ENCODE data around the gene ORM2.

Gene ORM2

DNA sequence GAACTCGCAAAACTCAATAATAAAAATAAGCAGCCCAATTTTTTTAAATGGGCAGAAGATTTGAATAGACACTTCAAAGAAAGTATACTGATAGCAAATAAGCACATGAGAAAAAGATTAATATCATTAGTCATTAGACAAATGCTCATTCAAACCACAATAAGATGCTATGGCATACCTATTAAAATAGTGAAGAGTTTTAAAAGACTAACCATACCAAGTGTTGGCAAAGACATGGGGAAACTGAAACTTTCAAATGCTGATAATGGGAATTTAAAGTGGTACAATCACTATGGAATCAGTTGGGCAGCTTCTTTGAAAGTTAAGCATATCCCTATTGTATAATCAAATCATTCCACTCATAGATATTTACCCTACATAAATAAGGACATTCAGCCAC, 33.3 kb upstream of the ORM2 start:
- FAIRE-seq: no peak

DNA sequence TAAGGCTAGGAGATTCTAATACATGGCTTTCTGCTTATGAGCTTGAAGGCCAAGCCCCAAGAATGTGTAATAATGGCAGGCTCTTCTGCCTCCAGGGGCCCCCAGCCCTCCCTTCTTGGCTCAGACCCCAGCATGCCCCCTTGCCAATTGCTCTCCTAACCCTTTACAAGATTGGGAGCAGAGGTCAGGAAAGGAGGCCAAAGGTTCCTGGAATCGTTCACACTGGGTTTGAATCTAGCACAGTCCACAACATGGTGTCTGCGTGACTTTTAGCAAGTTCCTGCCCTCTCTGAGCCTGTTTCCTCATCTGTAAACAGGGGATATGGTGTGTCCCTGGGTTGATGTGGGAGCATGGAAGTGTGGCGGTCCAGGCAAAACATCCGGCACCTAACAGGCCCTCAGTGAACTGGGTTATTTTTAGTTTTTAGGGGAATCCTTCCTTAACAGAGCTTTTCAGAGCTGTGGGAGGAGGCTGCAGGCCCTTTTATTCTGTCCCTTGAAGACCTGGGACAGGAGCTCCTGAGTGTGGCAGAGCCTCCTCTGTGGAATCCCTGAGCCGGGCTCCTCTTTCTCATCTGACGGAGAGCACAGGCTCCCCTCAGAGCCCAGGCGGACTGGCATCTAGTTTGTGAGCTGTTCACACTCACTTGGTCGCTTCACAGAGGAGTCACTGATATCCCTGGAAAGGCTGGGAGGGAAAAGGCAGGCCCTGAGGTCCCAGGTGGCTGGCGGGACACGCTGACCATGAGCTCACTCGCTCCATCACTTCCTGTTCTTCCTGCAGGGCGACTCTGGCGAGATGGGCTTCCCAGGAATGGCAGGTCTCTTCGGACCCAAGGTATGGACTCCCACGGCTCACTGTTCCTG, 30.1 kb upstream of the ORM2 start:
- no peak for FAIRE-seq

DNA sequence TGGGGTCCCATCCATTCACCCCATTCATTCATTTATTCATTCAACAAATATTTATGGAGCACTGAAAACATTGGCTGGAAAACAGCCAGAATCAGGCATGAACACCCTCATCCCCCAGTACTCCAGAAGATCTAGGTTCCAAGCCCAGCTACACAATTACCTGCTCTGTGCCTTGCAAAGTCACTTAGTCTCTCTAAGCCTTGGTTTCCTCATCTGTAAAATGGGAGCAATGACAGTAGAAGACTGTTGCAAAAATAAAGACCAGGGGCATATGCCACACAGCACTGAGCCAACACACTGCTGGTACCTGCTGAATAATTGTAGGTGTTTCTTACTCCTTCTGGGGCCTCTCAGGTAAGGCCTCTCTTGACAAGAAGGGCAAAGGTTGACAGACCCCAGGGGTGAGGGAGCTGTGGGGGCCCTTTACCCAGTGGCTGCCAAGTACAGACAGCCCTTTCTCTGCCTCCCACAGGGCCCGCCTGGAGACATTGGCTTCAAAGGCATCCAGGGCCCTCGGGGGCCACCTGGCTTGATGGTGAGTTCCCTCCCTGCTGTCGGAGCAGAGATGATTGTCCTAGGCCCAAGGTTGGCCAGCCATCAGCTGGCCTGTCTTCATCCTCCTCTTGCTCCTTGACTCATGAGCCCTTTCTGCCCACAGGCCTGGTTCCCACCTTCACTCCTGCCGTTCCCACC, 29.4 kb upstream of the ORM2 start:
- no peak for FAIRE-seq

DNA sequence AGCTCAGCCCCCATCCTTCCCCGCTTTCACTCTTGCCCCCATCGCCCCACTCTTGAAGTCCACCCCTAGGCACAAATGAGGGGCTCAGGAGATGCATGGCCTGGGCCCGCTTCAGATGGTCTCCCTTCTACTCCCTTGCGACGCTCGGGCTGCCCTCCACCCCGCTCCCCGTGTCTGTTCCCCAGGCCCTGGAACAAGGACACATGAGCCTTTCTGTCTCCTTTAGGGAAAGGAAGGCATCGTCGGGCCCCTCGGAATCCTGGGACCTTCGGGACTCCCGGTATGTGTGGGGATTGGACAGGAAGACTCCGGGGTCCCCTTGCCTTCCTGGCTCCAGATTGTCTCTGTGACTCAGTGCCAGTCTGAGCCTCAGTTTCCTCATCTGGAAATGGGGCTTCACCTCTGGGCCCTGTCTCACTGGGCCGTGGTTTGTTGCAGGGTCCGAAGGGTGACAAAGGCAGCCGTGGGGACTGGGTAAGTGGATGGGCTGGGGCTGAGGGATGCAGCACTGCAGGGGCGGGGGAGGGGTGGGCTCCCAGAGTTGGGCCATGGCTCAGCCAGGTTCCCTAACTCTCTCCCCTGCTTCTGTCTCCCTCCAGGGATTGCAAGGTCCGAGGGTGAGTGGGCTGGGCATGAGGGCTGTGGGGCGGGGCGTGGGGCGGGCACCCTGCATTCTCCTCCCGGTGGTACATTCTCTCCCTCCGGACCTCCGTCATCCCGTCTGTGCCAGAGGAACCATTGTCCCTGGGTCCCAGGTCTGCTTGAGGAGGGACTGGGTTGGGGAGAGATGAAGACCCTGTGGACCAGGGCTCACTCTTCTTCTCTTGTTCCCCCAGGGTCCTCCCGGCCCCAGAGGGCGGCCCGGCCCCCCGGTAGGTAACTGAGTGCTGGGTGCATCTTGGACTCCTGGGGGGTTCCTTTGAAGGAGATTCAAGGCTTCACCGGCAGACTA, 28.5 kb upstream of the ORM2 start:
- FAIRE-seq: no peak

DNA sequence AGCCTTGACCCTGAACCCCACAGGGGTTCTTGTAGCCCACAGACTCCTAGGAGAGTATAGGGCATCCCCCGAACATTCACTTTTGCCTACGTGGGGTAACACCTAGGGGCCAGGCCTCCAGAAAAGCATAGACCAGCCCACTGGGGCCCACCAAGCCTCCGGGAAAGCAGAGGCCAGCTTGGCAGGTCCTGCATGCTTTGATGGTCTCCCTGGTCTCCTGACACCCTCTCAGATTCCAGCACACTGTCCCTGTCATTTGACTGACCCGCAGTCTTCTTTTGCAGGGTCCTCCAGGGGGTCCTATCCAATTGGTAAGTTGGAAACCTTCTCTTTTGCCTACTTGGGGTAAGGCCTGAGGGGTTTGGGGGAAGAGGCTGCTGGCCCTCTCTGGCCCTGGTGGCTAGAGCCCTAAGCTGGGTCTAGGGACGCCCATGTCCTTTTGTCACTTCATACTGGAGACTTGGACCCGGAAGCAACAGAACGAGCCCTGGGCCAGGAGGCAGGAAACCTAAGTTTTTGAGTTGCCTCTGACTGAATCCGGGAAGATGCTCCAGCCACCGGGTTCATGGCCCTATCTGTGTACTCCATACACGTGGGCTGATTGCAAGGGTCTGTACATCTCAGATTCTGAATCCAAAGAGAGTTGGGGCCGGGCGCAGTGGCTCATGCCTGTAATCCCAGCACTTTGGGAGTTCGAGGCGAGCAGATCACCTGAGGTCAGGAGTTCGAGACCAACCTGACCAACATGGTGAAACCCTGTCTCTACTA, 27.7 kb upstream of the ORM2 start:
- no peak for FAIRE-seq

DNA sequence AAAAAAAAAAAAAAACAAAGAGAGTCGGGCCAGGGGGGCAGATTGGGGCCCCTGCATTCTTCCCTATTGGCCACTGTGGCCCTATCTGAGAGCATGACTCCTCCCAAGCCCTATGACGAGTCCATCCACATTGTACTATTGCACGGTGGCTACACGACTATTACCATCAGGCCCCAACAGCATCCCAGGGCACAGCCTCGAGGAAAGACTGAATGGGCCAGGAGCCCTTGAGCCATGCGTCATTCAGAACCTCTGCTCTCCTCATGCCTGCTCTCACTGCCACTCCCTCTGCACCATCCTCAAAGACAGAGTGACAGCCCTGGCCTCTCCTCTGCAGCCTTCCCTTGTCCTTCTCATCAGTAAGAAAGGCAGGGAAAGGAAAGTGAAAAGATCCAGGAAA, 26.9 kb upstream of the ORM2 start:
- FAIRE-seq: no peak

DNA sequence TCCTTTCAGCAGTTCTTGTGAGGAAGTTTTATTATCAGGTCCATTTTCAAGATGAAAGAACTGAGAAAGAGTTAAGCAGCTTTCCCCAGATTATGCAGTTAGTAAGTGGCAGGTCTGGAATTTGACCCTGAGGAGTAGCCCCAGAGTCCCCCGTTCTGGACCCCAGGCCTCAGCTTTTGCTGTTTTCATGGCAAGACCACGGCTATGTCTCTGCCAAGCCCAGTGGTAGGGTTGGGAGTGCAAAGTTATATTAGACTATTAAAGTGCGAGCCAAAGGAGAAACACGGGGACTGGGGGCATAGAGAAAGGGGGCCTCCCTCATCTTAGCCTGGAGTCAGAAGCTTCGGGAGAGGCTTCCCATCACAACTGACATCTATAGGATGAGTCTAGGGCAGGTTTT, 26.1 kb upstream of the ORM2 start:
- FAIRE-seq: no peak

DNA sequence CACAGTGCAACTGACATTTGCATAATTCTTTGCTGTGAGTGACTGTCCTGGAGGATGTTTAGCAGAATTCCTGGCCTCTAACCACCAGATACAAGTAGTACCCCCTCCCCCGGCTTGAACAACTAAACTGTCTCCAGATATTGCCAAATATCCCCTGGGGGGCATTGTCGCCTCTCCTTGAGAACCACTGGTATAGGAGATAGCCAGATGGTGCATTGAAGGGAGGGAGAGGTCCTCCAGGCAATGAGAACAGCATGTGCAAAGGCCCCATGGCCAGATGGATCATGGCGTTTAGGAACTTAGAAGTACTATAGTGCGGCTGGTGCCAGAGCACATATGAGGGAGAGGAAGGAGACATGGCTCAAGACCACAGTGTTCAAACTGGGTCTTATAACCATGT, 25.7 kb upstream of the ORM2 start:
- no peak for FAIRE-seq

DNA sequence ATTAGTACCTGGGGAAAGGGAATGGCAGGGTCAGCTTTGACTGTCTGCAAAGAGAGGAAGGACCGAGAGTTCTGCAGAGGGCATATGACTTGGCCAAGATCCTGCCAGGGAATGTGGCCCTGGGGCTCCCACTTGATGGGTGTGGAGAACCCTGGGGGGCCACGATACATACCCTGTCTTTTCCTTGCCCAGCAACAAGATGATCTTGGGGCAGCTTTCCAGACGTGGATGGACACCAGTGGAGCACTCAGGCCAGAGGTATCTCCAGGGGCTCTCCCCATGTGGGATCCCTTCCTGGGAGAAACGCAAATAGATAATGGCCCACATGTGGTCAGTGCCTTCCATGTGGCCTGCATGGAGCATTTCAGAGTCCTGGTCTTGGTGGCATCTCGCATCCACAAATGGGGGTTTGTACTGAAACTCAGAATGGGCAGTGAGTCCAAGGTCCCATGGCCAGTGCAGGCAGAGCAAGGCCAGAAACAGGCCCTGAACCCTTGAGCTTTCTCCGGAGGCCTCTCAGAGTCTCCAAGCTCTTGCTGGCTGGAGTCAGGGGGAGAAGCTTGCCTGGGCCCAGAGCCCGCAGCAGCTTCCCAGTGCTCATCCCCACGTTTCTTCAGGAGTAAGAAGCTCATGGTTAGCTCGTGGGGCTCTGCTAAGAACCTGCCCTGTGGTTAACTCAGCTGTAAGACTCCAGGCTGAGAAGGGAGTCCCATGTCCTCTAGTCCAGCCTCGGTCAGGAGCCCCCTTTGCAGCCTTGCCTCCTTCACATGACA, 25.1 kb upstream of the ORM2 start:
- no peak for FAIRE-seq

DNA sequence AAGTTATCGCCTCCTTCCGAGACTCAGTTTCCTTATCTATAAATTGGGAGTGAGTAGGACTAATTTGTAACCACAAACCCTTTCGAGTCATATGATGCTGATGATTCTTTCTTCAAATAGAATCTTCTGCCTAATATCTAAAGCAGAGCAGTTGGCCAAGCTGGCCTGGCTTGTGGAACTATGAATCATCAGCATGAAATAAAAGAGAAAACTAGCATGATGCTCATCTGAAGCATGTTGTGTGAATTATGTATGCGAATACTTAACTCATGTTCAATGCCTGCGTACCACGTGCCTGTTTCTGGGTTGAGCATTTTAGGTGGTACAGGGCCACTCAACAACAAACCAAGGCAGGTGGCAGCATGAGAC, 21.8 kb upstream of the ORM2 start:
- no peak for FAIRE-seq

DNA sequence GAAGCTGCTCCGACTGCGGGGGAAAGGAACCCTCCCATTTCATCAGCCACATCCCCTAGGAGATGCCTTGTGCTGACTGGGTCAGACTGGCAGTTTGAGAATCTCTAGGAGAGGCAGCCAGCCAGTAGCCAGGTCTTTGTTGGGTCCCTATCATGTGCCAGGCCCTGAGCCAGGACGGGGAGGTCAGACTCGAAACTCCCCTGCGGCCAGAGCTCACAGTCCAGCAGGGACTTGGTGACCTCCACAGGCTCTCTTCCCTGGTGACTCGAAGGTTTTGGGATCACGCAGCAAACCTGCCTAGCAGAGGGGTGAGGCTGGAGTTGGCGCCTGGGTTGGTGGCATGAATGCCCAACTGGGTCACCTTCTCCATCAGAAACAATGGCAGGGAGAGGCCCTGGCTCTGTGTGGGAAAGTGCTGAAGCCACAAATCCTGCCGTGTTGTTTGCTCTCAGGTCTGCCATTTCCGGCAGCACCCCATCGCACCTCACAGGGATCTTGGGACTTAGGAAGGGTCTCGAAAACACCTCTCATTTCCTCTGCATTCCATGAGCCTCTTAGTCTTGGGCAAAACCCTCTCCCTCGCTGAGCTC, 21.2 kb upstream of the ORM2 start:
- FAIRE-seq: no peak

DNA sequence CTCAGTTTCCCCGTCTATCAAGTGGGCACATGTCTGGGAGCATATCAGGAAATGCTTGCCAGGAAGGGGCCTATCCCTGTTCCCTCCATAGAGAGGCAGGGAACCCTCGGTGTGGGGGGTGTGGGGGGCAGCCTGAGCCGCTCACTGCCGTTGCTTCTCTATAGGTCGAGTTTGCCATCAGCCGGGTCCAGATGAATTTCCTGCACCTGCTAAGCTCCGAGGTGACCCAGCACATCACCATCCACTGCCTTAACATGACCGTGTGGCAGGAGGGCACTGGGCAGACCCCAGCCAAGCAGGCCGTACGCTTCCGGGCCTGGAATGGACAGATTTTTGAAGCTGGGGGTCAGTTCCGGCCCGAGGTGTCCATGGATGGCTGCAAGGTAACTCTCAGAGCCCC, 20.6 kb upstream of the ORM2 start:
- FAIRE-seq: no peak

DNA sequence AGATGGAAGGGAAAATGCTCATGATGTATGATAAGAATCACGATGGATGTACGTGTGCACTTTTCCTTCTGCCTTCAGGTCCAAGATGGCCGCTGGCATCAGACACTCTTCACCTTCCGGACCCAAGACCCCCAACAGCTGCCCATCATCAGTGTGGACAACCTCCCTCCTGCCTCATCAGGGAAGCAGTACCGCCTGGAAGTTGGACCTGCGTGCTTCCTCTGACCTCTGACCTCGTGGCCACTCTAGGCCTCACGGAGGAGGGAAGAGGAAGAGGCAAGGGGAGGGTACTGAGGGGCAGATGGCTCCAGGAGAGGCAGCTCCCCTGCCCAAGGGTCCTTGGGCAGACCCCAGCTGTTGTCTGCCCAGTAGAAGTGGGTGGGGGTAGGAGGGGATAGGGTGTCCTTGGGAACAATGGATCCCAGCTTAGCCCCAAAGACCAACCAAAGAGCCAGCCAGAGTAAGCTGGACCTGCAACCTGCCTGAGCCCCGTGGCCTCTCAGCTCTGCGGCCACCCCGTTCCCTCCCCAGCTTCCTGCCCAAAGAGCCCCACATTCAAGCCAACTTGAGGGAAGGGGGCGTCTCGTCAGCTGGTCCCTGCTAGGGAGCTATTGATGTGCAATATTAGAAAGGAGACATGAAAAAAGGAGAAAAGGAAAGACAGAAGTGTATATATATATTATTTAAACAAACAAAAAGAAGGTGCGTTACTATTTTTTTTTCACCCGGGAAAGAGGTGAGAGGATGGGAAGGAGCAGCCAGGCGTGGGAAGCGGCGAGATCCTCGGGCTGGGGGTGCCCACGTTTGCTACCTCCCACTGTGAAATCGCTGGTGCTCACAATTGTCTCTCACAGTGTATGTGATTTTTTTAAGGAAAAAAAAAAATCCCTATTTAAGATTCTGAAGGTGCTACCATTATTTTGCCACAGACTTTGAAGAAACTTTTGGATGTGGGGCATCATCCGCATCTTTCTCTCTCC, 18.9 kb upstream of the ORM2 start:
- FAIRE-seq: no peak

DNA sequence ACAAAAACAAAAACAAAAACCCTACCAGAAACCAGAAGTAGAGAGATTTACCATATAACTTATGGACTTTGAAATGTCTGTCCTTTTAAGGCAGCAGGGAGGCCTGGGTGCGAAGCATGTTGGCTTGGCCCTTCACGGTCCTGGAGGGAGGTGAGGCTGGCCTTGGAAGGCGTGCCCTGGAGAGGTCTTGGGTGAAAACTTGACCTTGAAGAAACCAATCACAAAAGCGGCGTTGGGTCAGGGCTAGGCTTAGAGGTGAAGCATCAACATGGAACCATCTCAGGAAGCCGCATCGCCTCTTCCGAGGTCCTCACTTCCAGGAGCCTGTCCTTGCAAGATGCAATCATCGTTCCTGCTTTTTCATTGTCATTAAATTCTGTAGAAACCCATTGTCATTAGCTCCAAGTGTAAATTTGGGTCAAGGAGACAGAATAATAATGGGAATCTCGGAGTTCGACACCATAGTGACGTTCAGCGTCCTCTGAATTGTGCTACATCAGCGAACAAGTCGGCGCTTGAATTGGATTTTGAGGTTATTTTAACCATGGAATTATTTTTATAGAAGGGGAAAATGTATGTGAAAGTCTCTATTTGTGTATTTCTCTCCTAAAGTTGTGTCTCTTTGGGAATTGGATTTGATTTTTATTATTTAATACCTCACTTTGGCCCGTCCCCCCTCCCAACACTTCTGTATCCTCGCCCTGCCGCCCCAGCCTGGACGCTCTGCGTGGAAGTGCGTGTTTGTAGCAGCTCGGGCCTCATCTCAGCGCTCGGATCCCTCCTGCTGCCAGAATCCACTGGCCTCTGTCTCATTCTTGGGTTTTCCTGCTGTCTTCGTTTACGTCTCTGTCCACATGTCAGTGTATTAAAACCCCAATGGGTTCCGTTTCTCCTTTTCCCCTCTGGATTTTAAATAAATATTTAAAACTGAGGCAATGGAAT, 17.8 kb upstream of the ORM2 start:
- FAIRE-seq: no peak

DNA sequence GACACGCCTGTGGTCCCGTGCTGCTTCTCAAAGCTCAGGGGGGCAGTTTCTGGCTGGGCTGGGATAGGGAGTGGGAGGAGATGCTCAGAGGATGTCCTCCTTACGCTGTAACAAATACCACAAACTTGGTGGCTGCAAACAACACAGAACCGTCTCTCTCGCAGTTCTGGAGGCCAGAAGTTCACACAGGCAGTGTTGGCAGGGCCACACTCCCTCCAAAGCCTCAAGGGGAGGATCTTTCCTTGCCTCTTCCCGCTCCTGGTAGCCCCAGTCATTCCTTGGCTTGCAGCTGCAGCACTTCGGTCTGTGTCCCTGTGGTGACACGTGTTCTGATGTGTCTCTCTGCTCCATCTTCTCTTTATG, 17.2 kb upstream of the ORM2 start:
- FAIRE-seq: no peak

DNA sequence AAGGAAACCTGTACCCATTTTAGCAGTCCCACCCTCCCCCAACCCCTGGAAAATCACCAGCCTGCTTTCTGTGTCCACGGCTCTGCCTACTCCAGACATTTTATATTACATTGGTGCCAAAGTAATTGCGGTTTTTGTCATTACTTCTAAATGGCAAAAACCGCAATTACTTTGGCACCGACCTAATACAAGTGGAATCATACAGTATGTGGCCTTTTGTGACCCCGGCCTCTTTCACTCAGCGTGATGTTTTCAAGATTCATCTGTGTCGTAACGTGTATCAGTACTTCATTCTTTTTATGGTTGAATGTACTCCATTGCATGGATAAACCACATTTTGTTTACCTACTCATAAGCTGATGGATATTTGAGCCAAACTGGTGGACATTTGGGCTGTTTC, 16.5 kb upstream of the ORM2 start:
- FAIRE-seq: no peak

DNA sequence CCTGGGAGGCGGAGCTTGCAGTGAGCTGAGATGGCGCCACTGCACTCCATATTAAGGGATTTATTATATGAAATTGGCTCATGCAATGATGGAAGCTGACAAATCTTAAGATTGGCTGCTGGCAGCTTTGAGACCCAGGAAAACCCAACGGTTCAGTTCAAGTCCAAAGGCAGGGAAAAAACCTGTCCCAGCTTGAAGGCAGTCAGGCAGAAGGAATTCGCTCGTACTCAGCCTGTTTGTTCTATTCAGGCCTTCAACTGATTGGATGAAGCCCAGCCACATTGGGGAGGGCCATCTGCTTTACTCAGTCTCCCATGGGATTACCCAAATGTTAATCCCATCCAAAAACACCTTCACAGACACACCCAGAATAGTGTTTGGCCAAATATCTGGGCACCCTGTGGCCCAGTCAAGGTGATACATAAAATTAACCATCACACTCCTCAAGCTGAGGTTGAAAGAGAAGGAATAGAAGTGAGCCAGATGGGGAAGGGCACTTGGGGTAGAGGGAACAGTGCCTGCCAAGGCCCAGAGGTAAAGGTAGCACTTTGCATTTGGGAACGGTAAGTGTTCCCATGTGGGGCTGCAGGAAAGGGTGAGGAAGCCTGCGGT, 15.3 kb upstream of the ORM2 start:
- no peak for FAIRE-seq

DNA sequence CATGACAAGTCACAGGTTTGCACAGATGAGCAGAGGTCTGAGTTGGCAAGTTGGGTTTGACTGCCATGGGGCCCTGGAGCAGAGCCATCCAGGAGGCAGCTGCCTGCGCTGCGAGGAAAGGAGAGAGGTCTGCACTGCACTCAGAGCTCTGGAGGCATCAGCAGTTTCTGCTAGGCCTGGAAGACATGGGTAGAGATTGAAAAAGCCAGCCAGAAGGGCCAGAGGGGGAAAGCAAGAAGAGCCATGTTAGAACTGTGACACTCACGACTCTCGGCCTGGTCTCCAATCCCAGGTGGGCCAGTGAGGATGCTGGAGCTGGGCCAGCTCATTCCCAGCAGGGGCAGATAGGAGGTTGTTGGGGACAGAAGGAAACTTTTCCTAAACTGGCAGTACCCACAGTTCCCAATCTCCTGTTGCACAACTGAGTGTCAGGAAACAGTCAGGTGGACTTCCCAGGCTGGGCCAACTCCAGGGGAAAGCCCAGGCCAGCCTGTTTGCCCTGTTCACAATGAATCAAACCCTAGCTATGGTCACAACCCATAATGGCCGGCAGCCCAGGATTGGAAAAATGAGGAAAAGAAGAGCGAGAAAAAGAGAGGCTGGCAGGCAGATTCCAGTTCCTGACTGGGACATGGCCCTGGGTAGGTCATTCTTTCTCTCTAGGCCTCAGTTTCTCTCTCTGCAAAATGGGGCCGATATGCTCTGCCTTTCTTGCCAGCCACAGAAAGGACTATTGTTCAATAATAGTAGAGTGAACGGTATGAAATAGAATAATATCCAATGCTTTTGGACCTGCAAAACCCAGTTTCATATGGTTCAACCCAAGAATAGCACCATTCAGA, 14.6 kb upstream of the ORM2 start:
- FAIRE-seq: no peak

All from G401.6 (cell line).